ENCODE data around the gene FARP2. TPM values are rescaled to one million over a fixed set of nuclear protein-coding genes. Genes with fewer than 3 reads are reported as not detected.

The FARP2 gene, protein sequence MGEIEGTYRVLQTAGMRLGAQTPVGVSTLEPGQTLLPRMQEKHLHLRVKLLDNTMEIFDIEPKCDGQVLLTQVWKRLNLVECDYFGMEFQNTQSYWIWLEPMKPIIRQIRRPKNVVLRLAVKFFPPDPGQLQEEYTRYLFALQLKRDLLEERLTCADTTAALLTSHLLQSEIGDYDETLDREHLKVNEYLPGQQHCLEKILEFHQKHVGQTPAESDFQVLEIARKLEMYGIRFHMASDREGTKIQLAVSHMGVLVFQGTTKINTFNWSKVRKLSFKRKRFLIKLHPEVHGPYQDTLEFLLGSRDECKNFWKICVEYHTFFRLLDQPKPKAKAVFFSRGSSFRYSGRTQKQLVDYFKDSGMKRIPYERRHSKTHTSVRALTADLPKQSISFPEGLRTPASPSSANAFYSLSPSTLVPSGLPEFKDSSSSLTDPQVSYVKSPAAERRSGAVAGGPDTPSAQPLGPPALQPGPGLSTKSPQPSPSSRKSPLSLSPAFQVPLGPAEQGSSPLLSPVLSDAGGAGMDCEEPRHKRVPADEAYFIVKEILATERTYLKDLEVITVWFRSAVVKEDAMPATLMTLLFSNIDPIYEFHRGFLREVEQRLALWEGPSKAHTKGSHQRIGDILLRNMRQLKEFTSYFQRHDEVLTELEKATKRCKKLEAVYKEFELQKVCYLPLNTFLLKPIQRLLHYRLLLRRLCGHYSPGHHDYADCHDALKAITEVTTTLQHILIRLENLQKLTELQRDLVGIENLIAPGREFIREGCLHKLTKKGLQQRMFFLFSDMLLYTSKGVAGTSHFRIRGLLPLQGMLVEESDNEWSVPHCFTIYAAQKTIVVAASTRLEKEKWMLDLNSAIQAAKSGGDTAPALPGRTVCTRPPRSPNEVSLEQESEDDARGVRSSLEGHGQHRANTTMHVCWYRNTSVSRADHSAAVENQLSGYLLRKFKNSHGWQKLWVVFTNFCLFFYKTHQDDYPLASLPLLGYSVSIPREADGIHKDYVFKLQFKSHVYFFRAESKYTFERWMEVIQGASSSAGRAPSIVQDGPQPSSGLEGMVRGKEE
- total RNA-seq (2022; extraction: Qiagen RNA extraction) = 23.6 to 28.9 TPM (median 26.2 TPM) in 5 replicates

DNA sequence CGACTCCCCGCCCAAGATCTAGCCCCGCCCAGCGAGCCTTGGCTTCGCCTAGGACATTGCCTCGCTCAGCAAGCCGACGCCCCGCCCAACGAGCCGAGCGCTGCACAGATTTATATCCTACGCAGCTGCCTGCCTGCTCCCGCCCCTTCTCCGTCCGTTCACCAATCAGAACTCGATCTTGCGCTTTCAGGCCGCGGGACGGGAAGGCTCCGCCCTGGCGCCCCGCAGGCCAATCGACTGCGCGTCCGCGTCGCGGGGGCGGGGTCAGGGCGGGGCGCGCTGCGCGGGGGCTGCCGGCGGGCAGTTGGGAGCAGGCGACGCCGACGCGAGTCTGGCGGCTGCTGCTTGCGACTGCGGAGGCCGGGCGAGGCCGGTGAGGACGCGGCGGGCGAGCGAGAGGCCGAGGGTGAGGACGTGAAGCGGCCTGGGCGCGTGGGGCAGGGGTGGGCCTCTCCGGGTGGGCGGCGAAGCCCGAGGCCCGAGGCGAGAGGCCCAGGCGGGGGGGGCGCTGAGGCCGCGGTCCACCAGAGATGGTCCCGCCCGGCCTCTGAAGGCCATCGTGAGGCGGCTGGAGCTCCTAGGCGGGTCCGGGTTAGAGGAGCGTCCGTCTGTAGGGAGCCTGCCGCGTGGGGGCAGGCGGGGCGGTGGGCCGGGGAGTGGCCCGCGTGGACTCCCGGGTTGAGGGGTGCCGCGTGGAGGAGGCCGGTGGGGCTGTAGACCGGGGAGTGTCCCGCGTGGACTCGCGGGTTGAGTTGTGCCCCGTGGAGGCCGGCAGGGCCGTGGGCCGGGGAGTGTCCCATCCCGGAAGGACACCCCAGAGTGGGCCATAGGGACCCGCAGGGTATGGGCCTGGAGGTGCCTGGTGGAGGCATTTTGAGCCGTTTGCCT lies at the start of gene FARP2:
TSS of gene FARP2 (plus strand) at position 303 of the 888 bp plus-strand sequence. CDS start 16,823 bp downstream, outside the sequence.

DNA sequence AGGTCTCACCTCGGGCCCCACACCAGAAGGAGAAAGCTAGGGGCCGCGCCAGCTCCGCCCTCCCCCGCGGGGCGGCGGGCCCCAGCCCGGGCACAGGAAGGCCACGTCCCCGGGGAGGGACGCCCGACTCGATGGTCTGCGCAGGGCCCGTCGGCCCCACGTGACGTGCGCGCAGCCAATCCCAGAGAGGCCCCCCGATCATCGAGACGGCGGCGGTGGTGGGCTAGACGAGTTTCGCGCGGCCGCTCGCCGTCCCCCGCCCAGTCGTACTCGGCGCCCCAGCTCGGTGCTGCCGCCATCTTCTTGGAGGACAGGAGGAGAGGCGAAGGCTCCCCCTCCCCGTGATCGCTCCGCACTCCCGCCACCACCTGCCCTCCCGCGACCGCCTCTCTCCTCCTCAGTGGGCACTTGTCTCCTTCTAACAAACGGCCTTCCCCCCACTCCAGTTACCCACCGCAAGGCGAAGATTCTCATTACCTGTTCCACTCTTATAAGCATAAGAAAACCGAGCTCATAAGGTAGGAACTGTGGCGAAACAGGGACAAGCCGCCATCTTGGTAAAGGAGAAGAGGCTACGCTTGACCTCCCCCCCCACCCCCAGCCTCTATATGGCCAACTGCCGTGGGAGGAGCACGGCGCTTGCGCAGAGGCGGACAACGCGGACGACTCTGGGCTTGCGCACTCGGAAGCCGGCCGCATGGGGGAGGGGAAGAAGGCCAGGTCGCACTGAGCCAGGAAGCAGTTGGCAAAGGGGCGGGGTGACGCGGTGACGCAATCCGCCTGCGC lies 40.8 kb upstream of the FARP2 start, which contains the start of gene HDLBP:
TSS of gene HDLBP (minus strand) at position 580 of the 786 bp plus-strand sequence. CDS start 48,803 bp downstream, outside the sequence.

GRCh38 chr2:241315879-241316631 lies 40.0 kb upstream of the FARP2 start, which contains the start of gene SEPTIN2:
TSS of gene SEPTIN2 (plus strand) at chr2:241315925. CDS start at chr2:241324233, 8,308 bp downstream.

DNA sequence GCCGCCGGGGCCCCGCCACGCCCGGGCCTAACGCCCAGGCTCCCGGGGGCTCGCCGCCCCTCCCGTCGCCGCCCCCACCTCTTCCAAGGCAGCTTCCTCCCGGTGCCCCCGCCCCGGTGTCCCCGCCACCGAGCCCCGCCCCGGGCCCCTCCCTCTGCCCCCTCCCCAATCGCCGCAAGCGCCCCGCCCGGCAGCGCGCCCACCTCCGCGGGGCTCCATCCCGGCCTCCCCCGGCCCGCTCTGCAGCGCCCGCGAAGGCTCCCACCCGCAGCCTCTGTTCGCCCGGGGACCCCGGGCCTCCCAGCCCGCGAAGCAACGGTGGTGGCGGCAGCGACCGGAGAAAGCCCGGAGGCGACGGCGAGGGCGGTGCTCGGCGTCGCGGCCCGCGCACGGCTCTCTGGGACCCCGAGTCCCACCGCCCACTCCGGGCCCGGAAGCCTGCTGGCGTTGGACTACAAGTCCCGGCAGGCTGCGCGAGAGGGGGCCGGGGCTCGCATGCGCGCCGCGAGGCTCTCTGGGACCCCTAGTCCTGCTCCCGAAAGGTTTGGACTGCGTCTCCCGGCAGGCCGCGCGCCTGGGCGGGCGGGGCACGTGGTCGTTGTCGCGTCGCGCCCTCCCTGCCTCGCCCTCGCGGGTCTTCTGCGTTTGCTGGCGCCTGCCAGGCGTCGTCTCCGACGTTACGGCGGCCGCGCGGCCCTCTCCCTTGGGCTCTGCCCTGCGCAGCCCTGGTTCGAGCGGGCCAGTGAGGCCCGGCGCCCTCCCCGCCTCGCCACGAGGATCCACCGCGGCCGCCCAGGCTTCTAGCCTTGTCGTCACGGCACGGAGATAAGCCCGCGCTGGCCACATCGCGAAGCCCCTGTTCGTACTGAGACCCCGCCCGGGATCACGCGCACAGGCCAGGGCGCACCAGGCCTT lies 152.4 kb downstream of the FARP2 start, which contains the start of gene STK25:
TSS of gene STK25 (minus strand) at position 345 of the 915 bp plus-strand sequence. CDS start 549 bp downstream, outside the sequence.

Other genes starting within 250 kb of the FARP2 start
- 5.4 to 7.6 TPM (median 7.2 TPM) in 5 replicates for gene PASK, start 206.8 kb upstream of the FARP2 start, total RNA-seq (2022; extraction: Qiagen RNA extraction)
- 55.0 to 65.2 TPM (median 56.5 TPM) in 5 replicates for gene PPP1R7, start 205.8 kb upstream of the FARP2 start, total RNA-seq (2022; extraction: Qiagen RNA extraction)
- gene ANO7, start 167.6 kb upstream of the FARP2 start, total RNA-seq (2022; extraction: Qiagen RNA extraction) = 1.6 to 2.0 TPM (median 1.9 TPM) in 5 replicates
- gene HDLBP, start 40.6 kb upstream of the FARP2 start, total RNA-seq (2022; extraction: Qiagen RNA extraction) = 247 to 274 TPM (median 250 TPM) in 5 replicates
- 224 to 307 TPM (median 248 TPM) in 5 replicates for gene SEPTIN2, start 40.4 kb upstream of the FARP2 start, total RNA-seq (2022; extraction: Qiagen RNA extraction)
- 101 to 117 TPM (median 112 TPM) in 5 replicates for gene STK25, start 152.3 kb downstream of the FARP2 start, total RNA-seq (2022; extraction: Qiagen RNA extraction)
- 28.3 to 40.7 TPM (median 38.1 TPM) in 5 replicates for gene BOK, start 202.5 kb downstream of the FARP2 start, total RNA-seq (2022; extraction: Qiagen RNA extraction)